ACC112 (cell line): ENCODE results near the gene ZNF385A.

Source experiments
- H2AFZ ChIP-seq: fragments of 200-600 bp; sonication (generic); one replicate; pipeline ENCODE4 v1.6.0; 2017; ENCODE audit warnings: antibody characterized with exemption, low read length; ENCODE audit not compliant: unreplicated experiment
- H3K27ac ChIP-seq: fragments of 200-600 bp; sonication (generic); 2 replicates; pipeline ENCODE4 v1.5.1; 2014; ENCODE audit warnings: low read depth, mild to moderate bottlenecking, antibody characterized with exemption, low read length, moderate library complexity
- H3K27me3 ChIP-seq: fragments of 200-600 bp; sonication (generic); 2 replicates; pipeline ENCODE4 v1.6.1; 2014; ENCODE audit warnings: mild to moderate bottlenecking, antibody characterized with exemption, low read length, moderate library complexity, mixed read lengths; ENCODE audit not compliant: insufficient read depth
- H3K36me3 ChIP-seq: fragments of 200-600 bp; sonication (generic); 2 replicates; pipeline ENCODE4 v1.6.1; 2016; ENCODE audit warnings: mild to moderate bottlenecking, antibody characterized with exemption, low read length, moderate library complexity, mixed read lengths; ENCODE audit not compliant: insufficient read depth
- H3K4me1 ChIP-seq: fragments of 200-600 bp; sonication (generic); one replicate; pipeline ENCODE4 v1.6.1; 2016; ENCODE audit warnings: low read length, mixed read lengths; ENCODE audit not compliant: insufficient read depth, unreplicated experiment, control insufficient read depth
- H3K4me3 ChIP-seq: fragments of 200-600 bp; sonication (generic); 2 replicates; pipeline ENCODE4 v1.5.1; 2014; ENCODE audit warnings: mild to moderate bottlenecking, low read depth, low read length
- H3K79me2 ChIP-seq: fragments of 200-600 bp; sonication (generic); one replicate; pipeline ENCODE4 v1.6.0; 2016; ENCODE audit warnings: low read length; ENCODE audit not compliant: control insufficient read depth, unreplicated experiment, insufficient read depth

ZNF385A gene

GRCh38 chr12:54383041-54383609, 1.4 kb downstream of the ZNF385A start:
- peaks cover 53% of the 10 kb centered on the region for H3K4me1 ChIP-seq
- H3K27ac ChIP-seq, result peak overlapping the region; percentile 94
- H3K4me3 ChIP-seq, result no peak overlapping the region
- no peaks in the 10 kb centered on the region for H3K27me3 ChIP-seq
- no peak overlapping the region for H2AFZ ChIP-seq
- H3K79me2 ChIP-seq, result no peaks in the 10 kb centered on the region
- H3K36me3 ChIP-seq, result peaks cover 7% of the 10 kb centered on the region

DNA sequence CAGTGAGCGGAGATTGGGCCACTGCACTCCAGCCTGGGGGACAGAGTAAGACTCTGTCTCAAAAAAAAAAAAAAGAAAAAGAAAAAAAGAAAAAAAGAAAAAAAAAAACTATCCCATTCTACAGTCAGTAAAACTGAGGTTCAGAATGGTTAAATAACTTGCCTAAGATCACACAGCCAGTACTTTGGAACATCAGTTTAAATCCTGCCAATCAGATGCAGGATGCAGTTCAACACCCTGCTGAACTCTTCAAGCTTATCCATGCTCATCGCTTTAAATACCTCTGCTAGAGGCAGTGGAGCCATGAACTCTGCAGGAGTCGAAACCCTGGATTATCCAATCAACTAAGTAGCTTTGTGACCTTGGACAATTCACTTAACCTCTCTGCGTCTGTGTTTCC, 3.4 kb downstream of the ZNF385A start:
- Histone ChIP-seq H3K27ac (peak overlapping the region; percentile 67; the same call in 1 of the 2 replicates), H3K36me3 (peaks cover 7% of the 10 kb centered on the region), H3K79me2 (no peaks in the 10 kb centered on the region), H3K27me3 (no peaks in the 10 kb centered on the region), H3K4me3 (no peak overlapping the region), H2AFZ (no peak overlapping the region), H3K4me1 (peaks cover 45% of the 10 kb centered on the region)

DNA sequence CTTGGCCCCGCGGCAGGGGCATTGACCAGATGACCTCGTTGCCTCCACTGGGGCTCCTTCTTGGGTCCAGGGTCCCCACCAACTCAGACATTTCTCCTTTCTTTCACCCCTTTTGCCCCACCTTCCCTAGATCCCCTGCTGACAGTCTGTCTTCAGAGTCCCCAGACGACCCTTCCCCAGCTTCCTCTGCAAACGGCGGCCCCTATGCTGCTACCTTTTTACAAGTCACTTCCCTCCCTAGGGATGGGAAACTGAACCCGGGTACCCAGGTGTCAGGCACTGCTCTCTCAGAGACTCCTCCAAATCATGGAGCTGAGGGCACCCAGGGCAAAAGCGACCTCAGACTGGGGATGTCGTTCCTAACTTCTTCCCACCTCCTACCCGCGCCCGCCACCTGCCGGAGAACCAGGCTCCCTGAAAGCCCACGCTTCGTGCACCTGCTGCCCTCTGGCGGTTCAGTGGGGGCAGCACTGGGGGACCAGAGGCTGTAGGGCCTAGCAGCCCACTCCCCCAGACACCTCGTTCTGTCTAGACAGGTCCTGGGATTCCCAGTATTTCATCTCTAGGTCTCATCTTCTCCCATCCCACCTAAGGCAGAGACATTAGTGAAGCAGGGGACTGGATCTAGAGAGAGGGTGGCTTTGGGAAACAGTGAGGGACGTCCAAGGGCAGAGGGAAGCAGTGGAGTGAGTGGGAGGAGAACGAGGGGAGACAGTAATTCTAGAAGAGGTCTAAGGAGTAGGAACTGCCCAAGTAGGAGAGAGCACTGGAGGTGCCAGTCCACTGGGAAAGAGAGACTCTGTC, 4.9 kb downstream of the ZNF385A start:
- H3K27ac ChIP-seq, result no peak overlapping the region
- peaks cover 7% of the 10 kb centered on the region for H3K36me3 ChIP-seq
- H3K79me2 ChIP-seq, result no peaks in the 10 kb centered on the region
- H3K27me3 ChIP-seq, result no peaks in the 10 kb centered on the region
- H3K4me3 ChIP-seq, result peak overlapping the region; percentile 55
- H2AFZ ChIP-seq, result no peak overlapping the region
- H3K4me1 ChIP-seq, result peaks cover 43% of the 10 kb centered on the region

- Histone ChIP-seq H2AFZ (no peak overlapping the region), H3K27ac (no peak overlapping the region), H3K4me1 (peaks cover 43% of the 10 kb centered on the region), H3K4me3 (peak overlapping the region; percentile 65), H3K36me3 (peaks cover 7% of the 10 kb centered on the region), H3K27me3 (no peaks in the 10 kb centered on the region), H3K79me2 (no peaks in the 10 kb centered on the region)
These were observed 5.6 kb downstream of the ZNF385A start for GRCh38 chr12:54378796-54379397.

DNA sequence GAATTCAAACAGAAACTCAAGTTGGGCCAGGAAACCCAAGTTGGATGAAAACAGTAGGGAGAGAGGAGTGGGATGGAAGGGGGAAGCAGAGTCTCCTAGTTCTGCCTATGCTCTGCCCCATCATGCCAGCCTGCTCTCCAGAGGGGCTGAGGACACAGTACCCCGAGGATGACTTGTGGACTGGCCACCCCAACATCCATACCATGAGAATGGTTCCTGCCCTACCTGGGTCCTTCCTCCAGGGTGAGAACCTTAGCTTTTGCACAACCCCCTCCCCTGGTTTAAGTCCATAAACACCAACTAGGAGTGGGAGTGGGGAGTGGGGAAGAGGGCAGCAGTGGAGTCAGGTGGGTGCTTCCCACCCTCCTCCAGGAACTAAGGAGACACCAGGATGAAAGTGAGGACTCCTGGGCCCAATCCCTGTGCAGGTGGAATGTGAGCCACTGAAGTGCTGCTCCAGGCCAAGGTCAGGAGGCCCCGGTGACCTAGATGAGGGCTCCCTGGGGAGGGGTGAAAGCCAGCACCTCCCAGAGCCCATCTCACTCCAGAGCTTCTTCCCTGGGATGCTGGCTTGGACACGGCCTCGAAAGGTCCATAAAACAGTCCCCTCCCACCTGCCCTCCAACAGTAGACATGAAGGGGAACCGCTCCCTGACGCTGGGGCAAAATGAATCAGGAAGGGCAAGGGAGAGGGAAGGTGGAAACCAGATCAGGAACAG, 6.6 kb downstream of the ZNF385A start:
- peak overlapping the region; percentile 65; the same call in 1 of the 2 replicates for H3K4me3 ChIP-seq
- H3K4me1 ChIP-seq, result peaks cover 45% of the 10 kb centered on the region
- no peaks in the 10 kb centered on the region for H3K27me3 ChIP-seq
- no peak overlapping the region for H3K27ac ChIP-seq
- peaks cover 7% of the 10 kb centered on the region for H3K36me3 ChIP-seq
- H3K79me2 ChIP-seq, result no peaks in the 10 kb centered on the region
- no peak overlapping the region for H2AFZ ChIP-seq

DNA sequence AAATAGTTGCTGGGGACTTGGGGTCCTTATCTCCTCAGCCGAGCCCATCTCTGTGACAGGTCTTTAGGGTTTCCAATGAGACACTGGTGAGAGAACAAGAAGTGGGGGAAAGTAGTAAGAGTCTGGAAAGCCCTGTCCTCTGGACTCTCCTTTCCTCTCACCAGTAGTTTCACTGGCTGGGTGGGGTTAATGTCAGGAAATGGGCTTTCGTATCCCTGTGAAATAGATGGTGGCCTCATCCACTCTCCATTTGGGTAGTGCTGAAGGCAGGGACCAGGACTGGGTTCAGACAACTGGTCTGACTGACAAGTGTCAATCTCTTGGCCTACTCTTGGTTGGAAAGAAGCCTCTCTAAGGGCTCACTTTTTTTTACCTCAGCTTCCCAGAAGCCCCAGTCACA, 7.5 kb downstream of the ZNF385A start:
- Histone ChIP-seq H3K27me3 (no peaks in the 10 kb centered on the region), H2AFZ (no peak overlapping the region), H3K79me2 (no peaks in the 10 kb centered on the region), H3K4me3 (no peak overlapping the region), H3K4me1 (peaks cover 45% of the 10 kb centered on the region), H3K36me3 (peaks cover 3% of the 10 kb centered on the region; the same call in 1 of the 2 replicates), H3K27ac (no peak overlapping the region)

DNA sequence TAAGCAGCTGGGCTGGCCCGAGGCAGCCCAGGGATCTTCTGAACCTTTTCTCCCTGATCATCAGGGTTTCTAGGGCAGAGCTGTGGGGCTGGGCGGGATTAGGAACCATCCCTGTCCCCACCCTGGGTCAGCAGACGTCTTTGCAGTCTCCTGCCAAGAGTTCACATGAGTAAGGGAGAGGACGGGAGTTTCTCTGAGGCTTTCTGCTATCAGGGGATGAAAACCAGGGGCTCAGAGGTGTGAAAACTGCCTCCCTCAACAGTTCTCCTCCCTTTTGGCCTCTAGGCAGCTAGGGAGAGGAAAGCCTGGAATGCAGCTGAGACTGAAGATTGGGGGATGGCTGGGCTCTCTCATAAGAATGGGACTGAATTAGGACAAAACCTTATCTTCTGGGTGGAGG, 7.9 kb downstream of the ZNF385A start:
- Histone ChIP-seq H3K4me1 (peaks cover 47% of the 10 kb centered on the region), H3K4me3 (no peak overlapping the region), H3K79me2 (no peaks in the 10 kb centered on the region), H3K36me3 (peaks cover 3% of the 10 kb centered on the region; the same call in 1 of the 2 replicates), H2AFZ (no peak overlapping the region), H3K27me3 (no peaks in the 10 kb centered on the region), H3K27ac (no peak overlapping the region)

- Histone ChIP-seq H3K4me1 (peaks cover 54% of the 10 kb centered on the region), H3K4me3 (no peak overlapping the region), H3K27me3 (no peaks in the 10 kb centered on the region), H3K36me3 (no peaks in the 10 kb centered on the region), H3K79me2 (no peaks in the 10 kb centered on the region), H2AFZ (no peak overlapping the region), H3K27ac (no peak overlapping the region)
These were observed 9.3 kb downstream of the ZNF385A start for GRCh38 chr12:54375259-54375579.

DNA sequence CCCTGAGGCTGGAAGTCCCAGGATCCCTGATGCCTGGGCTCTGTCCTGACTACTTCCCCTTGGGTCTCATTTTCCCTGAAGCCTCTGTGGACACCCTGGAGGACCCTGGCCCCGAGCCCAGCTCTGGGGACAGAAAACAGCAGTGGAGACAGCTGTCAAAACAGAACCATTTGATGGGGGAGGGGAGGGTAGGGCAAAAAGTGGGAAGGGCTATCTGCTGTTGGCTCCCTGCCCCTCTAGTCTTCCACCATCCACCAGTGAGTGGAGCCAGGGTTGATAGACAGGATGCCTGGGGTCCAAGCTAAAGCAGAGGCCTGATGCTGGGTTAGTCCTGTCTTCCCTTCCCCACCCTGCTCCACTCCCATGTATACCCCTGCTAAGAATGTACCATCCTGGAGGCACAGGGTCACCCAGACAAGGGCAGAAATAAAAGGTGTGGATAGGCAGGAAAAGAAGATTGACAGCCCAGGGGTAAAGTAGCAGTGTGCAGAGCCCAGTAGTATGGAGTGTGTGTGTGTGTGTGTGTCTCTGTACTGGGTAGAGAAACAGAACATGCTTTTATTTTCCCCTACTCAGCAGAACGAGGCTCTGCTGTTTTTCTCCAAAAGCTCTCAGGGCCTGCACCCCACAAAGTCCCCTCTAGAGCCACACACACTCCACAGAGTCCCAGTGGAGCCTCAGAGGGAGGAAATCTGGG, 9.8 kb downstream of the ZNF385A start:
- Histone ChIP-seq H3K4me3 (no peak overlapping the region), H3K27me3 (no peaks in the 10 kb centered on the region), H2AFZ (no peak overlapping the region), H3K36me3 (no peaks in the 10 kb centered on the region), H3K79me2 (no peaks in the 10 kb centered on the region), H3K27ac (no peak overlapping the region; the same call in 1 of the 2 replicates), H3K4me1 (peaks cover 56% of the 10 kb centered on the region)
